ENCODE measurements around the gene FLT4.

The FLT4 gene

DNA sequence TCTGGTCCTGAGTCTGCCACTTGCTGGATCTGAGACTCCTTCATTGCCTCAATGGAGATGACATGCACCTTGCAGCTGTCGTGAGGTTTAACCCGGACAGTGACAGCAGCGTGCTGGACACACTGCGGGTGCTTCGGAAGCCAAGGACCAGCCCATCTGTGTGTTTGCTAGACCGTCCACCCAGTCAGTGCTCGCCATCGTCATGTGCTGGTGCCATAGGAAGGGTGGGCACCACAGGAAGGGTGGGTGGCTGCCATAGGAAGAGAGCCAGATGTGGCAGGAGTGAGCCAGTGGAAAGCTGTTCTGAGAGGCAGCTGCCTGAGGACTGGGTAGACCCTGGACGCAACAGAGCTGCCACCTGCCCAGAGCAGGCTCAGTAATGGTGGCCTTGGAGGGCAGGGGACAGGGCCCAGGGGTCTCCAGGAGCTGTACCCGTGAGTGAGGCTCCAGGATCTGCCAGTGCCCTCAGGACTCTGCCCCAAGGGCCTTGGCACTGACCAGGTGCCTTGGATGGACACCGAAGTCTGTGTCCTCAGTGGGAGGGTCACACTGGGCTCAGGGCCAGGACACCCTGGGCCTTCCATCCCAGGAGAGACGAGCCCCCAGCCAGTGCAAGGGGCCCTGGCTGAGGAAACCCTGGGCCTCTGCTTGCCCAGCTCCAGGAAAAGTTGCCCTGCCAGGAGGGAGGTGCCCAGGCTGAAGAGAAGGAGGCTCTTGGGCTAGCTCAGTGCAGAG lies 21.8 kb downstream of the FLT4 start:
- Histone ChIP-seq H3K36me3 (ENCODE audit: control insufficient read depth, insufficient read depth, low read length) (no peaks in the 10 kb centered on the region), H3K27me3 (ENCODE audit: control insufficient read depth, insufficient read depth, low read length, poor library complexity, severe bottlenecking) (no peaks in the 10 kb centered on the region), H3K9me3 (ENCODE audit: control insufficient read depth, low read length) (no peaks in the 10 kb centered on the region), H3K27ac (ENCODE audit: insufficient read depth, low read depth, low read length, poor library complexity, severe bottlenecking) (no peak overlapping the region), H3K4me1 (ENCODE audit: control insufficient read depth, insufficient read depth, low read length) (peaks cover 9% of the 10 kb centered on the region), H3K4me3 (ENCODE audit: insufficient read depth, low read depth, low read length) (no peak overlapping the region)
- WGBS, 2 experiments = 94 to 96% methylated on average over 12 of the region's 12 CpGs

GRCh38 chr5:180626661-180627385 lies 22.6 kb downstream of the FLT4 start:
- Histone ChIP-seq H3K4me3 (ENCODE audit: insufficient read depth, low read depth, low read length) (no peak overlapping the region), H3K9me3 (ENCODE audit: control insufficient read depth, low read length) (no peaks in the 10 kb centered on the region), H3K4me1 (ENCODE audit: control insufficient read depth, insufficient read depth, low read length) (peaks cover 2% of the 10 kb centered on the region), H3K27me3 (ENCODE audit: control insufficient read depth, insufficient read depth, low read length, poor library complexity, severe bottlenecking) (no peaks in the 10 kb centered on the region), H3K36me3 (ENCODE audit: control insufficient read depth, insufficient read depth, low read length) (no peaks in the 10 kb centered on the region), H3K27ac (ENCODE audit: insufficient read depth, low read depth, low read length, poor library complexity, severe bottlenecking) (no peak overlapping the region)
- 87 to 89% methylated on average over 15 of the region's 15 CpGs for WGBS, 2 experiments

DNA sequence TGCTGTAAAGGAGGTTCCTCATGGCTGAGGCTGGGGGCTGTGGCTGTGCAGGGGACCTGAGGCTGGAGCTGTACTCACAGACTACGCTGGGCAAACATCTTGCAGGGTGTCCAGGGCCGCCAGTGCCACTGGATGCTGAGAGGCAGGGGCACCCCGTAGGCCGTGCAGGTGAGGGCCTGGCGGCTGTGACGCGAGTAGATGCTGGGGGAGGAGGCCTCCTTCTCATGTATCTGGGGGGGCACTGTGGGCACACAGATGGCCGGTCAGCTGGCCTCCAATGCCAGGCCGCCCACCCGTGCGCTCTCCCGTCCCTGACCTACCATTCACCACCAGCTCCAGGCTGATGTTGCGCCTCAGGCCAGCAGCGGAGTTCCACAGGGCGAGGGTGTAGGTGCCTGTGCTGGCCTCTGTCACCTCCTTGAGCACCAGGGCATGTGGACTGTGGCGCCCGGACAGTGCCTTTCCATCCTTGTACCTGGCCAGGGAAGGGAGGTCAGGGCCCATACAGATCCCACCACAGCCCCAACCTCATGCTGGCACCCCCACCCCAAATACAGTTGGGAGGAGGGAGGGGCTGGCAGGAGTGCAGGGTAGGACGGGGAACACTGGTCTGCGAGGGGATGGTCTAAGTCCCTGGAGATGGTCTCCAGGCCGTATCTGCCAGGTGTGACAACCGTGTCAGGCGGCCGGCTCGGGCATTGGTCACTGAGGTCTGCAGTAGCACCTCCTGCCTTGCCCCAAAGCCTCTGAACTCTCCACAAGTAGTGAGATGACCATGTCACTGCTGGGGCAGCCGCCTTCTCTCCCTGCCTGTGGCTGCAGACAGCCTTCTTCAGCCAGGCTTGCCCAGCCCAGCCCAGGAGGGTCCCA lies 23.4 kb downstream of the FLT4 start:
- no peak overlapping the region for H3K4me3 ChIP-seq (ENCODE audit: insufficient read depth, low read depth, low read length)
- no peaks in the 10 kb centered on the region for H3K27me3 ChIP-seq (ENCODE audit: control insufficient read depth, insufficient read depth, low read length, poor library complexity, severe bottlenecking)
- no peaks in the 10 kb centered on the region for H3K9me3 ChIP-seq (ENCODE audit: control insufficient read depth, low read length)
- H3K4me1 ChIP-seq (ENCODE audit: control insufficient read depth, insufficient read depth, low read length) = no peaks in the 10 kb centered on the region
- WGBS, 2 experiments = 93% methylated on average over 25 of the region's 25 CpGs
- no peaks in the 10 kb centered on the region for H3K36me3 ChIP-seq (ENCODE audit: control insufficient read depth, insufficient read depth, low read length)
- no peak overlapping the region for H3K27ac ChIP-seq (ENCODE audit: insufficient read depth, low read depth, low read length, poor library complexity, severe bottlenecking)

DNA sequence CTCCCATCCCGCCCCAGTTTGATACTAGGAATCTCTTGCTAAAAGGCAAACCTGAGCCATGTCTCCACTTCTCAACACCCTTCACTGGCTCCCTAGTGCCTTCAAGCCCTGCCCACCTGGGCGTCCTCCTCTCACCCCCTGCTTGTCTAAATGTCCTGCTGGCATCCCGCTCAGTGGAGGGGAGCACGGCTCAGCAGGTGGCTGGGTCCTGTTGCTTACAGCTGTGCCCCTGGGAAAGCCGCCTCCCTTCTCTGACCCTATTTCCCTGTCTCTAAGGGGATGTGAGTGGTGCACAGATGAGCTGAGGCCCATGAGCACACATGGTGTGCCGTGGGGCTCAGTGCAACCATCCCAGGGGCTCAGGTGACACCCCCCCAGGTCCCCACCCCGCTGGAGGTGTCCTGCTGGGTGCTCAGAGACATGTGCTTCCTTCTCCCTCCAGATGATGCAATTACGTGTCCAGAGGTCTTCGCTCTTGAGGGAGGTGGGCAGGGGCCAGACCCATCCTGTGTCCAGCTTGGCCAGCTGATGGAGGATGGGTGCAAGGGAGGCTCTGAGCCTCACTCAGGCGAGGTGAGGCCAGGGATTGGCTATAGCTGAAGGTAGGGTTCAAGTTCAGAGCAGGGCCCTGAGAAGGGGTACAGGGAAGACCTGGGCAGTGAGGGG lies 24.1 kb downstream of the FLT4 start:
- WGBS, 2 experiments = 88 to 90% methylated on average over 10 of the region's 10 CpGs
- Histone ChIP-seq H3K4me1 (ENCODE audit: control insufficient read depth, insufficient read depth, low read length) (no peaks in the 10 kb centered on the region), H3K9me3 (ENCODE audit: control insufficient read depth, low read length) (no peaks in the 10 kb centered on the region), H3K27ac (ENCODE audit: insufficient read depth, low read depth, low read length, poor library complexity, severe bottlenecking) (no peak overlapping the region), H3K27me3 (ENCODE audit: control insufficient read depth, insufficient read depth, low read length, poor library complexity, severe bottlenecking) (no peaks in the 10 kb centered on the region), H3K4me3 (ENCODE audit: insufficient read depth, low read depth, low read length) (no peak overlapping the region), H3K36me3 (ENCODE audit: control insufficient read depth, insufficient read depth, low read length) (no peaks in the 10 kb centered on the region)

DNA sequence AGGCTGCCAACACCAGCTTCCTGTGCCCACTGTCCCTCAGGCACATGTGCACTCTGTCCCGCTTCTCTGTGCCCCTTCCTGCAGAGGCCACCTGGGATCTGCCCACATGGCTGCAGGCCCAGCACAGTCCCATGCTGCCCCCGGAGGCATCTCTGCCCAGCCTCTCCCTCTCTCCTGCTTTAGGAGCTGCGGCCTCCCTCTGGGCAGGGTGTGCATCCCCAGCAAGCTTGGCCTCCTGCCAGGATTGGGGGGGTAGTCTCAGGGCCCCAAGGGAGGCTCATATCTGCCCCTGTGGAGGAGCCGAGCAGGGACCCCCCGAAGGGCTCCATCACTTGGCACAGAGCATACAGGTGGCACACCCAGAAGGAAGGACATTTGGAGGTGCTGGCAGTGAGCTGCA lies 24.8 kb downstream of the FLT4 start:
- Histone ChIP-seq H3K4me3 (ENCODE audit: insufficient read depth, low read depth, low read length) (no peak overlapping the region), H3K27ac (ENCODE audit: insufficient read depth, low read depth, low read length, poor library complexity, severe bottlenecking) (no peak overlapping the region), H3K36me3 (ENCODE audit: control insufficient read depth, insufficient read depth, low read length) (no peaks in the 10 kb centered on the region), H3K4me1 (ENCODE audit: control insufficient read depth, insufficient read depth, low read length) (no peaks in the 10 kb centered on the region), H3K27me3 (ENCODE audit: control insufficient read depth, insufficient read depth, low read length, poor library complexity, severe bottlenecking) (peaks cover 4% of the 10 kb centered on the region), H3K9me3 (ENCODE audit: control insufficient read depth, low read length) (no peaks in the 10 kb centered on the region)
- whole genome bisulfite sequencing, 2 experiments = 92 to 93% methylated on average over 5 of the region's 5 CpGs

DNA sequence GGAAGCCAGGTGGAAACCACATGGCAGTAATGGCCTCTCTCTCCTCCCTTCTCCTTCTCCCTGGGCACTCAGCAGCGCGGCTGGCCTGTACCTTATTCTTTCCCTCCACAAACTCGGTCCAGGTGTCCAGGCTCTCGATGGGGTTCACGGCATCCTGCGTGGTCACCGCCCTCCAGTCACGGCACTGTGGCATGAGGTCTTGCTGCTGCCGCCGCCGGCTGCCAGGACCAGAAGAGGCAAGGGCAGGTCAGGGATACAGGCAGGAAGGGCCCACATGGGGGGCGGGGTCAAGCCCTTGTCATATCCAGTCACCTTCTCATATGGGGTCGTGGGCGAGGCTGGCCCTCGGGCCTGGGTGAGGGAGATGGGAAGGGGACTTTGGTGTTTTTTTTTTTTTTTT lies 25.6 kb downstream of the FLT4 start:
- H3K9me3 ChIP-seq (ENCODE audit: control insufficient read depth, low read length) = no peaks in the 10 kb centered on the region
- no peaks in the 10 kb centered on the region for H3K4me1 ChIP-seq (ENCODE audit: control insufficient read depth, insufficient read depth, low read length)
- no peak overlapping the region for H3K27ac ChIP-seq (ENCODE audit: insufficient read depth, low read depth, low read length, poor library complexity, severe bottlenecking)
- H3K27me3 ChIP-seq (ENCODE audit: control insufficient read depth, insufficient read depth, low read length, poor library complexity, severe bottlenecking) = peaks cover 9% of the 10 kb centered on the region
- no peaks in the 10 kb centered on the region for H3K36me3 ChIP-seq (ENCODE audit: control insufficient read depth, insufficient read depth, low read length)
- WGBS, 2 experiments = 92 to 95% methylated on average over 15 of the region's 15 CpGs
- H3K4me3 ChIP-seq (ENCODE audit: insufficient read depth, low read depth, low read length) = no peak overlapping the region

DNA sequence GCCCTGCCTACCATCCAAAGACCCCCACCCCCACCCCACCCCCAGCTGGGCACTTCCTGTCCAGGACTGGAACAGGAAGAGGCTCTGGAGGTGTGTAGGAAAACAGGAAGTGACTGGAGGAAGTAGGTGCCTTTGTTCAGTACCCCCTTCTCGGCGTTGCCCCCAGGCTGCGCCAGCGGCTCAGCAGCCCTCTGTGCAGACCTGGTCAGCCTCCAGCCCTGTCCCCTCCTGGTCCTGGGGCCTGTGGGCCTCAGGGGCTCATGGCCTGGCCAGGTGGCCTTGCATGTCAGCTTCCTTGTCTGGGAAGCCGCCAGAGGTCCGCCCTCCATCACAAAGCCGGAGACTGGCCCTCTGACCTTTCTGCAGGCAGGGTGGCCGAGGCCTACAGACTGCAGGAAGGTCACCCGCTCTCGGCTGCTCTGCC lies 26.0 kb downstream of the FLT4 start:
- Histone ChIP-seq H3K4me1 (ENCODE audit: control insufficient read depth, insufficient read depth, low read length) (no peaks in the 10 kb centered on the region), H3K27ac (ENCODE audit: insufficient read depth, low read depth, low read length, poor library complexity, severe bottlenecking) (no peak overlapping the region), H3K36me3 (ENCODE audit: control insufficient read depth, insufficient read depth, low read length) (no peaks in the 10 kb centered on the region), H3K9me3 (ENCODE audit: control insufficient read depth, low read length) (no peaks in the 10 kb centered on the region), H3K27me3 (ENCODE audit: control insufficient read depth, insufficient read depth, low read length, poor library complexity, severe bottlenecking) (peaks cover 13% of the 10 kb centered on the region), H3K4me3 (ENCODE audit: insufficient read depth, low read depth, low read length) (no peak overlapping the region)
- 91 to 93% methylated on average over 10 of the region's 10 CpGs for WGBS, 2 experiments

GRCh38 chr5:180622910-180623309 lies 26.5 kb downstream of the FLT4 start:
- no peak overlapping the region for H3K27ac ChIP-seq (ENCODE audit: insufficient read depth, low read depth, low read length, poor library complexity, severe bottlenecking)
- 87 to 93% methylated on average over 6 of the region's 6 CpGs for WGBS, 2 experiments
- no peak overlapping the region for H3K4me3 ChIP-seq (ENCODE audit: insufficient read depth, low read depth, low read length)
- no peaks in the 10 kb centered on the region for H3K4me1 ChIP-seq (ENCODE audit: control insufficient read depth, insufficient read depth, low read length)
- peaks cover 17% of the 10 kb centered on the region for H3K27me3 ChIP-seq (ENCODE audit: control insufficient read depth, insufficient read depth, low read length, poor library complexity, severe bottlenecking)
- H3K36me3 ChIP-seq (ENCODE audit: control insufficient read depth, insufficient read depth, low read length) = no peaks in the 10 kb centered on the region
- H3K9me3 ChIP-seq (ENCODE audit: control insufficient read depth, low read length) = no peaks in the 10 kb centered on the region

DNA sequence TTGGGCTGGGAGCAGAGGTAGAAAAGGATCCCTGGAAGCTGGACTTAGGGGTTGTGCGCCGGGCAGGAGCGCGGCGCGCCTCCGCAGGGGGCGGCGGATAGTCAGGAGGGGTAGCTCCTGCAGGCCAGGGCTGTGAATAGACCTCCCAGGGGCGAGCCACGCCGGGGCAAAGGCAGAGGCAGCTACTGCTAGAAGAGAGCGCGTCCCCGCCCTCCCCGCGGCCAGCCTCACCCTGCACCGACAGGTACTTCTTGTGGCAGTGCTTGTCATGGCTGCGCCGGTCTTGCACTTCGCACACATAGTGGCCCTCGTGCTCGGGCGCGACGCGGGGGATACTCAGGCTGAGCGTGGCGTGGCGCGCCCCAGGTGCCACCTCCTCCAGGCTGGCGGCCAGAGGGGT lies 28.1 kb downstream of the FLT4 start:
- Histone ChIP-seq H3K9me3 (ENCODE audit: control insufficient read depth, low read length) (no peaks in the 10 kb centered on the region), H3K4me3 (ENCODE audit: insufficient read depth, low read depth, low read length) (no peak overlapping the region), H3K27ac (ENCODE audit: insufficient read depth, low read depth, low read length, poor library complexity, severe bottlenecking) (no peak overlapping the region), H3K36me3 (ENCODE audit: control insufficient read depth, insufficient read depth, low read length) (no peaks in the 10 kb centered on the region), H3K27me3 (ENCODE audit: control insufficient read depth, insufficient read depth, low read length, poor library complexity, severe bottlenecking) (peaks cover 17% of the 10 kb centered on the region), H3K4me1 (ENCODE audit: control insufficient read depth, insufficient read depth, low read length) (no peaks in the 10 kb centered on the region)
- 93 to 95% methylated on average over 32 of the region's 32 CpGs for WGBS, 2 experiments
